Uterus (tissue), 2 donors: ENCODE measurements around the gene CTXN1.

Experiments used
- CTCF ChIP-seq, 4 experiments: fragments of 200-600 bp in 2 of 4; fragments of 450-650 bp in 2 of 4; sonication (generic) in 2 of 4; IDR thresholded peaks; one replicate each; pipeline ENCODE4 v1.5.1; 2016 to 2019; ENCODE audit warnings: antibody characterized with exemption in 4 of 4, mild to moderate bottlenecking in 2 of 4, moderate library complexity in 1 of 4
- POLR2A ChIP-seq, 2 donors: fragments of 450-650 bp; IDR thresholded peaks; one replicate each; pipeline ENCODE4 v1.6.1; 2016; ENCODE audit warnings: antibody characterized with exemption in 2 of 2, mild to moderate bottlenecking in 1 of 2, moderate library complexity in 1 of 2

- TF ChIP-seq CTCF (IDR thresholded peaks at IDR 0.05), result peak in 1 of 4 experiments; percentile 27
- no peak for TF ChIP-seq POLR2A (IDR thresholded peaks at IDR 0.05)
These were observed 2.4 kb upstream of the CTXN1 start for GRCh38 chr19:7928334-7928706.
